Breast epithelium (tissue), 4 donors: Measurements from ENCODE around the gene CYBRD1. TPM values are rescaled to one million over a fixed set of nuclear protein-coding genes. Genes with fewer than 3 reads are reported as not detected.
A peak's percentile ranks its signal among the peaks of the same experiment; 100 is the strongest.

Source experiments
- DNase-seq, 2 donors: peaks; one replicate each; pipeline ENCODE4 v3.0.0-alpha.2; 2019; ENCODE audit warnings: low spot score in 2 of 2
- H3K27ac ChIP-seq, 2 donors: fragments of 200-600 bp; sonication (generic) in 1 of 2; one replicate each; pipeline ENCODE4 v1.5.1; 2016 to 2019; ENCODE audit warnings: mild to moderate bottlenecking in 1 of 2
- H3K27me3 ChIP-seq, 2 donors: fragments of 200-600 bp; sonication (generic) in 1 of 2; one replicate each; pipeline versions ENCODE4 v1.5.1 to v1.6.0; 2017 to 2019; ENCODE audit warnings: control low read depth in 1 of 2, mild to moderate bottlenecking in 1 of 2
- H3K36me3 ChIP-seq: fragments of 200-600 bp; one replicate; pipeline ENCODE4 v1.5.1; 2019
- H3K4me1 ChIP-seq, 2 donors: fragments of 200-600 bp; sonication (generic); one replicate each; pipeline ENCODE4 v1.5.1; 2016 to 2019; ENCODE audit warnings: control low read depth in 1 of 2
- H3K4me3 ChIP-seq, 3 donors: fragments of 200-600 bp; sonication (generic); 1 replicate in 2 of 3; 2 replicates in 1 of 3; pipeline ENCODE4 v1.5.1; 2016 to 2019; ENCODE audit warnings: mild to moderate bottlenecking in 3 of 3, moderate library complexity in 2 of 3
- H3K9me3 ChIP-seq, 2 donors: fragments of 200-600 bp; sonication (generic) in 1 of 2; one replicate each; pipeline ENCODE4 v1.5.1; 2016 to 2019; ENCODE audit warnings: control low read depth in 1 of 2
- CTCF ChIP-seq, 3 donors: fragments of 450-650 bp; IDR thresholded peaks; one replicate each; pipeline ENCODE4 v1.5.1; 2016 to 2017; ENCODE audit warnings: antibody characterized with exemption in 3 of 3, mild to moderate bottlenecking in 3 of 3, moderate library complexity in 3 of 3
- POLR2A ChIP-seq: fragments of 450-650 bp; IDR thresholded peaks from one replicate; pipeline ENCODE4 v1.6.1; 2016; ENCODE audit warnings: antibody characterized with exemption, mild to moderate bottlenecking, moderate library complexity
- POLR2AphosphoS5 ChIP-seq, 3 donors: sonication (generic); formaldehyde crosslinking; IDR thresholded peaks; one replicate each; pipeline ENCODE4 v1.6.1; 2017; ENCODE audit warnings: antibody characterized with exemption in 3 of 3
- intact Hi-C: fragments of 100-400 bp; cut with DNase I; formaldehyde crosslinking; loops from one replicate; pipeline ENCODE4 v1.15.1; 2023; ENCODE audit warnings: low total_unique reads
- total RNA-seq, 3 donors: library from RNA; depleted of rRNA; stranded (reverse); fragments of >200 nt; gene quantifications; one replicate each; pipeline ENCODE4 v1.1.0, GENCODE V29; 2016

The CYBRD1 gene
- total RNA-seq, 3 donors from 2014 or later, result 396 to 761 (median 409) TPM

- TF ChIP-seq POLR2A, result no peak
- TF ChIP-seq POLR2AphosphoS5 (IDR thresholded peaks at IDR 0.05), result no peak
- no peak for TF ChIP-seq CTCF (IDR thresholded peaks at IDR 0.05)
- DNase-seq, result no peak
Observed at GRCh38 chr2:171551836-171552235, 29.6 kb downstream of the CYBRD1 start.

GRCh38 chr2:171553236-171553635 lies 31.0 kb downstream of the CYBRD1 start:
- no peaks in the 10 kb centered on the region for H3K27me3 ChIP-seq
- no peaks in the 10 kb centered on the region for H3K4me1 ChIP-seq
- TF ChIP-seq CTCF (IDR thresholded peaks at IDR 0.05) (no peak), POLR2A (no peak), POLR2AphosphoS5 (IDR thresholded peaks at IDR 0.05) (no peak)
- no peaks in the 10 kb centered on the region for H3K36me3 ChIP-seq
- intact Hi-C loops, result no loop called here
- H3K9me3 ChIP-seq, result no peaks in the 10 kb centered on the region
- no peak for DNase-seq
- no peak overlapping the region for H3K4me3 ChIP-seq
- no peak overlapping the region for H3K27ac ChIP-seq

More at GRCh38 chr2:171551836-171552235, 29.6 kb downstream of the CYBRD1 start:
- Histone ChIP-seq H3K27me3 (no peaks in the 10 kb centered on the region), H3K4me3 (no peak overlapping the region), H3K9me3 (no peaks in the 10 kb centered on the region), H3K27ac (no peak overlapping the region), H3K4me1 (no peaks in the 10 kb centered on the region), H3K36me3 (no peaks in the 10 kb centered on the region)
- intact Hi-C loops, result no loop called here

GRCh38 chr2:171553858-171554257 lies 31.6 kb downstream of the CYBRD1 start:
- TF ChIP-seq CTCF (IDR thresholded peaks at IDR 0.05) (no peak), POLR2AphosphoS5 (IDR thresholded peaks at IDR 0.05) (no peak), POLR2A (no peak)
- Histone ChIP-seq H3K36me3 (no peaks in the 10 kb centered on the region), H3K9me3 (no peaks in the 10 kb centered on the region), H3K27me3 (no peaks in the 10 kb centered on the region), H3K27ac (no peak overlapping the region), H3K4me3 (peak overlapping the region in 1 of 3 donors; percentile 38), H3K4me1 (no peaks in the 10 kb centered on the region)
- DNase-seq, result no peak
- intact Hi-C loops, result no loop called here

- DNase-seq, result no peak
- H3K27me3 ChIP-seq, result no peaks in the 10 kb centered on the region
- intact Hi-C loops, result no loop called here
Observed at GRCh38 chr2:171554991-171555615, 32.8 kb downstream of the CYBRD1 start.

More at GRCh38 chr2:171554991-171555615, 32.8 kb downstream of the CYBRD1 start:
- Histone ChIP-seq H3K27ac (peak overlapping the region in 1 of 2 donors; percentile 38), H3K4me3 (no peak overlapping the region), H3K4me1 (no peaks in the 10 kb centered on the region), H3K9me3 (no peaks in the 10 kb centered on the region), H3K36me3 (no peaks in the 10 kb centered on the region)
- no peak for TF ChIP-seq CTCF (IDR thresholded peaks at IDR 0.05)
- TF ChIP-seq POLR2A, result no peak
